ENCODE results near the gene OR10H5.
"Not testable (repeated sequence)": the region's sequence is repeated elsewhere in the genome, so short reads cannot be mapped to it uniquely, and the experiment has no call there.

The OR10H5 gene

DNA sequence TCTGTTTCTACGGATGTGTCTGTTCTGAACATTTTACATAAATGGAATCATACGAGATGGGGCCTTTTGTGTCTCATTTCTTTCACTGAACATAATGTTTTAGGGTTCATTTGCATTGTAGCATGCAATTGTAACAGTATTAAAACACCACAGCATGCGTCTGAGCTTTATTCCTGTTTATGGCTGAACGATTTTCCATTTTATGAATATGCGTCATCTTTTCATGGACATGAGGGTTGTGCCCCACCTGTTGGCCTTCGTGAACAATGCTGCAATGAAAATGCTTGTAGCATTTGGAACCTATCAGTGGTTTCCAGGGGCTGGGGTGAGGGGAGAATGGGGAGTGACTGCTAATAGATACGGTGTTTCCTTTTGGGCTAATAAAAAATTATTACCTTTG is 22.9 kb downstream of the OR10H5 start:
- DNase-seq (ENCODE audit: low read depth in 2 of 2, low spot score in 1 of 2), result no peak

DNA sequence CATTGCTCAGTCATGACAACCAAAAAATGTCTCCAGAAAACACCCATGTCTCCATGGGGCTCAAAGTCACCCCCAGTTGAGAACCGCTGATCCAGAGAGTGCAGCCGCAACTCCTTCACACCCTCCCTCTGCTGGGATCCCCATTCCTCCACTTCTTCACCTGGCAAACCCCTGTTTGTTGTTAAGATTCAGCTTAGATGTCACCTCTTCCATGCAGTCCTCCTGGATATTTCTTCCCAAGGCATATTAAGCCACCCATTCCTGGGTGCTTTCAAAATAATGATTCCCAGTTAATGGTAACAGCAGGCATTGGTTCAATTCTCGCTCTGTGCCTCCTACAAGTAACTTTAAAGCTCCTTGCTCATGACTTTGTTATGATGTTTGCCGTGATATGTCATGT is 24.0 kb downstream of the OR10H5 start:
- DNase-seq (ENCODE audit: low read depth in 2 of 2, low spot score in 1 of 2), result no peak

DNA sequence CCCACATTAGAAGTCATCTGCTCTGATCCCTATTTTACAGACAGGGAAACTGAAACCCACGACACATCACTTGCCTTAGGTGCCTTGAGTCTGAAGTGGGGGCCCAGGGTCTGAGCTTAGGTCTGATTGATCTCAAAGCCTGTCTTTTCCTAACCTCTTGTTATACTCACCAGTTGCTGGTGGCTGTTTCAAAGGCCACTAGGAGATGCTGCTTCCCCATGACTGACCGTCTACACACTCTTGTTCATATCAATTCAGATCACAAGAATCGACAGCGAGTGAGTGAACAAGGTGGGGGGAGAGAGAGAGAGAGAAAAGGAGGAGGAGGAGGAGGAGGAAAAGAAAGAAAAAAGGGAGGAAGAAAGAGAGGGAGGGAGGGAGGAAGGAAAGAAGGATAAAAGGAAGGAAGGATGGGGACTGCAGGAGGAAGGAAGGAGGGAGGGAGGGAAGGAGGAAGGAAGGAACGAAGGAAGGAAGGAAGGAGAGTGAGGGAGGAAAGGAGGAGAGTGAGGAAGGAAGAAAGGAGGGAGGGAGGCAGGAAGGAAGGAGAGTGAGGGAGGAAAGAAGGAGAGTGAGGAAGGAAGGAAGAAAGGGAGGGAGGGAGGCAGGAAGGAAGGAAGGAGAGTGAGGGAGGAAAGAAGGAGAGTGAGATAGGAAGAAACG is 24.7 kb downstream of the OR10H5 start:
- DNase-seq (ENCODE audit: low read depth in 2 of 2, low spot score in 1 of 2), result peak in 1 of 2 donors; percentile 7

DNA sequence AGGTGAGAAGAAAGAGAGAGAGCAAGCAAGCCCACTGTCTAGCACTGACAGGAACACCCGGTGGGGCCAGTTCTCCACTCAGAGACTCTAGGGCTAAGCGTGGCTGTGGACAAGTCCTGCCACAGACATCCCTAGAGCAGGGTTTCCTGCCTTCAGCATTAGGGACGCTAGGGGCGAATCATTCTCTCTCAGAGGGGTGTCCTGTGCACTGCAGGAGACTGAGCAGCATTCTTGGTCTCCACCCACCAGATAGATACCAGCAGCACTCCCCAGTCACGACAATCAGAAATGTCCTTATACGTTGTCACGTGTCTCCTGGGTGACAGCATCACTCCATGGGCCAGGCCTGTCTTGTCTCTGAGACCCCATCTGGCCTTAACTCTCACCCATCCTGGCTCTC is 26.5 kb downstream of the OR10H5 start:
- DNase-seq (ENCODE audit: low read depth in 2 of 2, low spot score in 1 of 2), result no peak

DNA sequence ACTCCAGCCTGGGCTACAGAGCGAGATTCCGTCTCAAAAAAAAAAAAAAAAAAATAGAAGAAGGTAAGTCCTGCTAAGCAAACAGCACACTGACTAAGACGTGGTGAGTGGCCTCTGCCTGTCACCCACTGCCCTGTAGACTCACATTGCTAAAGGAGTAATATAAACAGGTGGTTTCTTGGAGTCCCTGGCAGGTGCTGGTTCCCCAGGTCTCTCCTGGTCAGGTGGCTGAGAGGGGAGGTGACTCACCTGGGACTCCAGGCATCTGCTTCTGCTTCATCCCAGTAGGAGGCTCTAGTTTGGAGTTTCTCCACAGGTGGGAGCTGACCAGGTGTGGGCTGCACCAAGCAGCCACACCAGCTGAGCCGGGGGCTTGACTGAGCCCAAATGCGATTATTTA is 27.8 kb downstream of the OR10H5 start, which contains the start of gene OR10H1:
OR10H1 (minus strand) TSS at position 359 of the 400 bp plus-strand sequence. CDS start 7,627 bp downstream, outside the sequence.
- no peak for DNase-seq (ENCODE audit: low read depth in 2 of 2, low spot score in 1 of 2)

DNA sequence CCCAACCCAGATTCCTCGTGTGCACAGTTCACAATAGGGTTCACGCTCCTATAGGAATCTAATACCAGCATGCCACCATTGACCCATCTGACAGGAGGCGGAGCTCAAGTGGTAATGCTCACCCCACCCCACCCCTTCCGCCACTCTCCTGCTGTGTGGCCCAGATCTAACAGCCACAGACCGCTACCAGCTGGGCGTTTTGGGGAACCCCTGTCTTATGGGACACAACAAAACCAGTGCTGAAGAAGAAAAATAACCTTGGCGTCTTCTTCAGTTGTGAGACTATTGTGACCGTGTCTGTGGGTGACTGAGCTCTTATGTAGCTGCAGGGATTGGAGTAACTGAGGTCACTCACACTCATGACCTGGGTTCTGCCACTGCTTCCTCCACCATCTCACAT is 33.2 kb downstream of the OR10H5 start:
- no peak for DNase-seq (ENCODE audit: low read depth in 2 of 2, low spot score in 1 of 2)

DNA sequence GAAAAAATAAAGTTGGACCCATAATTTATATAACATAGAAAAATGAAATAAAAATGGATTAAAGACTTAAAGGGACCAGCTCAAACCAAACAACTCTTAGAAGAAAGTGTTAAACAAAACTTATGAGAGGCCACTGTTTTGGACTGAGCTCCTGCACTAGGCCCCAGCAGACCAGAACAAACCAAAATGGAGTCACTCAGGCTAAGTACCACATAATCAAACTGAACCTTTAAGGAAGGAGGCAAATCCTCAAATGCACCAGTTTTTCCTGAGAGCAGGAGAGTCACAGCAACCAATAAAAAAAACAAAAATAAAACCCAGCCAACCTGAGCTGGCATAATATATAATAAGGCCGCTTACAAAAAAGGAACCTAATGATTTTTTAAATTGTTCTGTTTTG is 38.3 kb downstream of the OR10H5 start:
- no peak for DNase-seq (ENCODE audit: low read depth in 2 of 2, low spot score in 1 of 2)

DNA sequence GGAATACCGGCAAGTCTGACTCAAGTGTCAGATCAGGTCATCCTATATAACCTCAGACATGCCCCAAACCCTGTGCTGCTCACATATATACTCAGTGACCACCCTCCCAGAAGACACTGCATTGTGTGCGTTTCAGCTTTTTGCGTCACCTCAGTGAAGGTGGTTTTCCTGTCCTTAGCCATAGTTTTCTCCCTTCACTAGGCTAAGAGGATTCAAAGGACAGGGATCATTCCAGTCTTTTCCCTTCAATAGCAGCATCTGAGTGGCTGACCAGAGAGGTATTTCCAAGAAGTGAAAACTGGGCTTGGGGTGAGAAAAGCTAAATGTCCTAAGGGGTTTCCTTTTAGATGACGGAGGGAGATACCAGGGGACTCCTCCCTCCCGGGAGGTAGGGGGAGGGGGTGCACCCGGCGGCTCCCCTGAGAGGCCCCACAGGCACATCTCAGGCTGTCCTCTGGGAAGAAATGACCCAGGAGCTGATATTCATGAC is 40.7 kb downstream of the OR10H5 start:
- DNase-seq (ENCODE audit: low read depth in 2 of 2, low spot score in 1 of 2), result no peak

DNA sequence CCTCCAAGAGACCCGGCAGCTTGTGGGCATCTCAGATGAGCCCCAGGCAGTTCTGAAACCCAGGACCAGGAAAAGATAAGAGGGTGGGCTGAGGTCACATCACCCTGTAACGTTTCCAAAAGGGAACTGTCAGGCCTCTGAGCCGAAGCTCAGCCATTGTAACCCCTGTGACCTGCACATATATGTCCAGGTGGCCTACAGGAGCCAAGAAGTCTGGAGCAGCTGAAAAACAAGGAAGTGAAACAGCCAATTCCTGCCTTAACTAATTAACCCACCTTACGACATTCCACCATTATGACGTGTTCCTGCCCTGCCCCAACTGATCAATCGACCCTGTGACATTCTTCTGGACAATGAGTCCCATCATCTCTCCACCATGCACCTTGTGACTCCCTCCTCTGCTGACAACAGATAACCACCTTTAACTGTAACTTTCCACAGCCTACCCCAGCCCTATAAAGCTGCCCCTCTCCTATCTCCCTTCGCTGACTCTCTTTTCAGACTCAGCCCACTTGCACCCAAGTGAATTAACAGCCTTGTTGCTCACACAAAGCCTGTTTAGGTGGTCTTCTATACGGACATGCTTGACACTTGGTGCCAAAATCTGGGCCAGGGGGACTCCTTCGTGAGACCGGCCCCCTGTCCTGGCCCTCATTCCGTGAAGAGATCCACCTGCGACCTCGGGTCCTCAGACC is 41.3 kb downstream of the OR10H5 start:
- DNase-seq (ENCODE audit: low read depth in 2 of 2, low spot score in 1 of 2), result not testable (repeated sequence)

DNA sequence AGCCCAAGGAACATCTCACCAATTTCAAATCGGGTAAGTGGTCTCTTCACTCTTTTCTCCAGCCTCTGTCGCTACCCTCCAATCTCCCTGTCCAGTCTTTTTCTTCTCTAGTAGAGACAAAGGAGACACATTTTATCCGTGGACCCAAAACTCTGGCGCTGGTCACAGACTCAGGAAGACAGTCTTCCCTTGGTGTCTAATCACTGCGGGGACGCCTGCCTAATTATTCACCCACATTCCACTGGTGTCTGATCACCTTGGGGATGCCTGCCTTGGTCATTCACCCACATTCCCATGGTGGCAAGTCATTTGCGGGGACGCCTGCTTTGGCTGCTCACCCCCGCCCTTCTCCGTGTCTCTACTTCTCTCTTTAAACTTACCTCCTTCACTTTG is 41.8 kb downstream of the OR10H5 start:
- no peak for DNase-seq (ENCODE audit: low read depth in 2 of 2, low spot score in 1 of 2)

DNA sequence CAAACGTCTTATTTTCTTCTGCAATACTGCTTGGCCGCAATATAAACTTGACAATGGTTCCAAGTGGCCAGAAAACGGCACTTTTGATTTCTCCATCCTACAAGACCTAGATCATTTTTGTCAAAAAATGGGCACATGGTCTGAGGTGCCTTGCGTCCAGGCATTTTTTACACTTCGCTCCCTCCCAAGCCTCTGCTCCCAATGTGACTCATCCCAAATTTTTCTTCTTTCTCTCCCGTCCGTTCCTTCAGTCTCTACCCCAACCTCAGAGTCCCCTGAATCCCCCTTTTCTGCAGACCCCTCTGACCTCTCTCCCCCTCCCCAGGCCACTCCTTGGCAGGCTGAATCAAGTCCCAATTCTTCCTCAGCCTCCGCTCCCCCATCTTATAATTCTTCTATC is 42.3 kb downstream of the OR10H5 start:
- DNase-seq (ENCODE audit: low read depth in 2 of 2, low spot score in 1 of 2), result no peak

DNA sequence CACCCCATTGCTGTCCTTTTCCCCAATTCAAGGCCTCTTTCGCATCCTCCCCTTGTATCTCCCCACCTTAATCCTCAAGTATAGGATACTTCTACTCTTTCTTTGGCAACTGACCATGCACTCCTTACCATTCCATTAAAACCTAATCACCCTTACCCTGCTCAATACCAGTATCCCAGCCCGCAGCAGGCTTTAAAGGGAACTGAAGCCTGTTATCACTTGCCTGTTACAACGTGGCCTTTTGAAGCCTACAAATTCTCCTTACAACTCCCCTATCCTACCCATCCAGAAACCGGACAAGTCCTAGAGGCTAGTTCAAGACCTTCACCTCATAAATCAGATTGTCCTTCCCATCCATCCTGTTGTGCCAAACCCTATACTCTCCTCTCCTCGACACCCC is 44.2 kb downstream of the OR10H5 start:
- DNase-seq (ENCODE audit: low read depth in 2 of 2, low spot score in 1 of 2), result no peak

DNA sequence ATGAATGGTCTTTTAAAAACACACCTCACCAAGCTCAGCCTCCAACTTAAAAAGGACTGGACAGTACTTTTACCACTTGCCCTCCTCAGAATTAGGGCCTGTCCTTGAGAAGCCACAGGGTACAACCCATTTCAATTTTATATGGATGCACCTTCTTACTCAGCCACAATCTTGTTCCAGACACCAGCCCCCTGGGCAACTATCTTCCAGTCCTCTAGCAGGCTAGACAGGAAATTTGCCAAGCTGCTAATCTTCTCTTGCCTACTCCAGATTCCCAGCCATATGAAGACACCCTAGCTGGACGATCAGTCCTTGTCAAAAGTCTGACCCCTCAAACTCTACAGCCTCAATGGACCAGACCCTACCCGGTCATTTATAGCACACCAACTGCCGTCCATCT is 46.8 kb downstream of the OR10H5 start:
- not testable (repeated sequence) for DNase-seq (ENCODE audit: low read depth in 2 of 2, low spot score in 1 of 2)

DNA sequence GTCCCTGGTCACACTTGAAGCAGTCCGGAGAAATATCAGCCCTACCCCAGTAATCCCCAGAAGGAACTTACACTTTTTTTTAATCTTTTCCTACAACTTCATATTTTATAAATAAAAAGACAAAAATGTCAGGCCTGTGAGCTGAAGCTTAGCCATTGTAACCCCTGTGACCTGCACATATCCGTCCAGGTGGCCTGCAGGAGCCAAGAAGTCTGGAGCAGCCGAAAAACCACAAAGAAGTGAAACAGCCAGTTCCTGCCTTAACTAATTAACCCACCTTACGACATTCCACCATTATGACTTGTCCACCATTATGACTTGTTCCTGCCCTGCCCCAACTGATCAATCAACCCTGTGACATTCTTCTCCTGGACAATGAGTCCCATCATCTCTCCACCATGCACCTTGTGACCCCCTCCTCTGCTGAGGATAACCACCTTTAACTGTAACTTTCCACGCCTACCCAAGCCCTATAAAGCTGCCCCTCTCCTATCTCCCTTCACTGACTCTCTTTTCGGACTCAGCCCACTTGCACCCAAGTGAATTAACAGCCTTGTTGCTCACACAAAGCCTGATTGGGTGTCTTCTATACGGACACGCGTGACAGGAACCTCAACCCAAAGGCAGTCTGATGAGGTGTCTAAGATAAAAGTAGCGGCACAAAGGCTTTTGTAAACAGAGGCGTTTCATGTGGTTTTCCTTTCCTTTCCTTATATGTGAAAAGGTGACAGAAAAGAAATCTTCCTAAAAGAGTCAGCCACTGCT is 48.3 kb downstream of the OR10H5 start:
- peak; percentile 16 to 37 for DNase-seq (ENCODE audit: low read depth in 2 of 2, low spot score in 1 of 2)

DNA sequence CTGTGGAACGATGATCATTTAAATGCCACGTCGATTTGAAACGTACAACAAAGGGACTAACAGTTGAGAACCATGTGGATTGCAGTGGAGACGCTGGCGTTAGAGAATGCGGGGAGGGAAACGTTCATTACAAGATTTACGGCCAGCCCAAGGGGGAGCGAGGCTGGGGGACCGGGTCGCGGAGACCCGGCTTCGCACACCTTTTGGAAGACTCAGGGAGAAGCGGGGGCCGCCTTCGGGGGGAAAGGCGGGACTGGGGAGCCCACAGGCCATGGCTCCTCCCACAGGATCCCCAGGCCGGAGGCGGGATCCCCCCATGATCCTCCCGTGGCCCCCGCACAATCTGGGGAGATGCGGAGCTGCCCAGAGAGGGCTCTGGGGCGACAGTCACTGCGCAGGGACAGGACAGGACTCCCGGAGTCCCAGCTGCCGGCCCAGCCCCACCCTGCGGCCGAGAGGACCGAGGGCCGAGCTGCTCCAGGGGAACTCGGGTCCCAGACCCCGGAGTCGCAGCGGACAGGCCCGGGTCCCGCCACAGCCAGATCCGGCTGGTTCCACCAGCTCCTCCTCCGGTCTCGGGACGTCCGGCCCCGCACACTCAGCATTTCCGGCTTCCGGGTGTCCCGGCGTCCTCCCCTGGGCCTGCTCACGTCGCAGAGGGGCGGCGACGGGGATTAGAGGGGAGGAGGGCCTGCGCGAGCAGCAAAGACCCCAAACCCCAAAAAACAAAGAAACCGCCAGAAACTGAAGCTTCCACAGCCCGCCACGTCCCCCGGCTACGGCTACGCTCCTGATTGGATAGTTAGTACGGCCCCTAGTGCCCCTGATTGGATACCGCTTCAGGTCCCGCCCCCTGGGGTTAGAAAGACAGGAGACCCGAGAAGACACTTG is 49.1 kb downstream of the OR10H5 start:
- DNase-seq (ENCODE audit: low read depth in 2 of 2, low spot score in 1 of 2), result peak; percentile 89

DNA sequence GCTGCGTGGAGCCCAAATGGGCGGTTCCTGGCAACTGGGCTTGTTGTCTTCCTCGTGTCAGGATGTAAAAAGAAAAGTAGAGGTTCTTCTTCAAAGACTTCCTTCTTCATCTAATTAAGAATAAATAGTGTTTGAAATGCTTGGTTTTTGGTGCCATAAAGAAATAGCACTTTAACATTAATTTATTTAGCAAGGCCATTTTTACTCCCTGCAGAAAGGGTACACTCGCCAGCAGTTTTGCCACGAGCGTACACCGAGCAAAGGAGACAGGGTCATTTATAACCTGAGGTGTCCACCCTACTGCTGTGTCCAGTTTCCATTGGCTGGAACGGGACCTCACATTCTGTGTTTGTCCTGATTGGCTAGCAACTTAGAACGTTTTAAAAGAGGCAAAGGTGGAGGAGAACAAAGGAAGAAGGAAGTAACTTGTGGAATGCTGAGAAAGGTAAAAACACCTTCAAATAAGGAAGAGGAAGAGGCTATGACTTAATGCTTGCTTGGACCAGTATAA is 49.8 kb downstream of the OR10H5 start:
- no peak for DNase-seq (ENCODE audit: low read depth in 2 of 2, low spot score in 1 of 2)

DNA sequence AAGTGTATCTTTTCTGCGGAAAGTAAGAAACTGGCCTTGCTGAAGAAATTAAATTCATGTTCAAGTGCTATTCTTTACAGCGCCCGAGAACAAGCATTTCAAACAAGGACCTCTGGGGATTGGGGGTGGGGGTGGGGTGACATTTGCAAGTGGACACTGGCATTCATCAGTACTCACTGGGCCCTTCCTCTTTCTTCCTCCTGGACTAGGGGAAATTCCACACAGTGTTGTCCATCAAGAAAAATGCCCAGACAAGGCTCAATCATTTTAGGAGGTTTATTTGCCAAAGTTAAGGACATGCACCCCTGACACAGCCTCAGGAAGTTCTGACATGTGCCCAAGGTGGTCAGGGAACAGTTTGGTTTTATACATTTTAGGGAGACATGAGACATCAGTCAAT is 50.9 kb downstream of the OR10H5 start:
- no peak for DNase-seq (ENCODE audit: low read depth in 2 of 2, low spot score in 1 of 2)

DNA sequence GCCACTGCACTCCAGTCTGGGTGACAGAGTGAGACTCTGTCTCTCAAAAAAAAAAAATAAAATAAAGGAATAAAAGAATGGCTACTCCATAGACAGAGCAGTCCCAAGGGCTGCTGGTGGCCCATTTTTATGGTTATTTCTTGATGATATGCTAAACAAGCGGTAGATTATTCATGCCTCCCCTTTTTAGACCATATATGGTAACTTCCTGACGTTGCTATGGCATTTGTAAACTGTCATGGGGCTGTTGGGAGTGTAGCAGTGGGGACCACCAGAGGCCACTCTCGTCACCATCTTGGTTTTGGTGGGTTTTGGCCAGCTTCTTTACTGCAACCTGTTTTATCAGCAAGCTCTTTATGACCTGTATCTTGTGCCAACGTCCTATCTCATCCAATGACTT is 52.4 kb downstream of the OR10H5 start:
- not testable (repeated sequence) for DNase-seq (ENCODE audit: low read depth in 2 of 2, low spot score in 1 of 2)

DNA sequence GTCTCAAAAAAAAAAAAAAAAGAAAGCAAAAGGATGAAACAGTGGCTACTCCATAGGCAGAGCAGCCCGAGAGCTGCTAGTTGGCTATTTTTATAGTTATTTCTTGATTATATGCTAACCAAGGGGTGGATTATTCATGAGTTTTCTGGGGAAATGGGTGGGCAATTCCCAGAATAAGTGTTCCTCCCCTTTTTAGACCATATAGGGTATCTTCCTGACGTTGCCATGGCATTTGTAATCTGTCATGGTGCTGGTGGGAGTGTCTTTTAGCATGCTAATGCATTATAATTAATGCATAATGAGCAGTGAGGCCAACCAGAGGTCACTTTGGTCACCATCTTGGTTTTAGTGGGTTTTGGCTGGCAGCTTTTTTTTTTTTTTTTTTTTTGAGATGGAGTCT is 53.4 kb downstream of the OR10H5 start:
- no peak for DNase-seq (ENCODE audit: low read depth in 2 of 2, low spot score in 1 of 2)

DNA sequence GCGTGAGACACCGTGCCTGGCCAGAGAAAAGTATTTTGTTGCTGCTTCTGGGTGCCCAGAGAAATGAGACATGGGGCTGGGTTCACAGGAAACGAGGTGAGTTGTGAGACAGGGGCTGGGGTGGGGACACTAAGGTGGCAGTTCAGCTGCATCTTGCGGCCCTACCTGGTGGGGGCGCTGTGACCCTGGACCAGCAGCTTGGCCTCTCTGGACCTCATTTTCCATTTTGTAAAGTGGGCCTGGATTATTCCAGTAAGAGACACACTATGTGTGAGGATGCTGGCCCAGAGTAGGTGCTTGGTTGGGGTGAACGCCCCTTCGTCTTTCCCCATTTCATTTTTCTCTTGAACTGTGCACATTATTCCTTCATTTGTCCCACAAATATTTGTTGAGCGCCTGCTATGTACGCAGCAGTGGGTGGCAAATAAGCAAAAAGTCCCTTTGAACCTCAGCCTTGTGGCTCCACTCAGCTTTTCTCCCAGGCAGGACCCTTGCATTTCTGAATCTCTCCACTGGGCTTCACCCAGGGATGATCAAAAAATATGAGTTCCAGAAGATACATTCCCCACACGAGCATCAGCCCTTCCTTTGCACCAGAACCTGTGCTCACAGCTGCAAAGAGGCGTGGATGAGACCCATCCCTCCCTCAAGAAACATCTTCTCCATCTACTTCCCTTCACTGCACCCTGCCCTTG is 54.6 kb downstream of the OR10H5 start:
- no peak for DNase-seq (ENCODE audit: low read depth in 2 of 2, low spot score in 1 of 2)

All from stimulated activated CD8-positive, alpha-beta memory T cell treated with anti-CD3 and anti-CD28 coated beads, Interleukin-4, amount 100 ng/mL, for 1 hour (primary cell).